Spleen (tissue), 7 donors: ENCODE results near the gene WDR72.

Experiments used
- CTCF ChIP-seq, 11 experiments: fragments of 200-600 bp in 7 of 11; fragments of 450-650 bp in 4 of 11; sonication (generic) in 4 of 11; IDR thresholded peaks in 8 of 11; conservative IDR thresholded peaks in 3 of 11; 1 replicate in 7 of 11; 2 replicates in 4 of 11; pipeline versions ENCODE4 v1.4.0 to v1.8.0; 2016 to 2021; ENCODE audit warnings: antibody characterized with exemption in 11 of 11, inconsistent platforms in 4 of 11, mild to moderate bottlenecking in 1 of 11
- POLR2A ChIP-seq, 3 donors: fragments of 450-650 bp; IDR thresholded peaks; one replicate each; pipeline ENCODE4 v1.5.1; 2017; ENCODE audit warnings: antibody characterized with exemption in 3 of 3, mild to moderate bottlenecking in 1 of 3
- POLR2AphosphoS5 ChIP-seq, 3 donors: sonication (generic); formaldehyde crosslinking; IDR thresholded peaks; one replicate each; pipeline ENCODE4 v1.5.1; 2017; ENCODE audit warnings: antibody characterized with exemption in 3 of 3
- donor health status: DM: no; HTN: no; CAD: no; lungs with moderate emphysema.
- donor health status: DM: no; HTN: no; CAD: no.
- donor health status: DM: no; HTN: no; CAD: no.

- TF ChIP-seq CTCF (IDR thresholded peaks at IDR 0.05 in 8 of 11, conservative IDR thresholded peaks at IDR 0.05 in 3 of 11) (no peak), POLR2A (IDR thresholded peaks at IDR 0.05) (no peak), POLR2AphosphoS5 (IDR thresholded peaks at IDR 0.05) (no peak)
Measured at GRCh38 chr15:53530761-53531160, 228.7 kb downstream of the WDR72 start.
